Ectodermal cell (in vitro differentiated cells): ENCODE results near the gene BIRC5.

Source experiments
- H3K27ac ChIP-seq: 2 replicates; pipeline ENCODE4 v1.7.0; 2013; ENCODE audit warnings: mild to moderate bottlenecking, low read depth, low read length; ENCODE audit not compliant: insufficient read depth, poor library complexity, severe bottlenecking
- H3K27me3 ChIP-seq: 2 replicates; pipeline ENCODE4 v1.7.0; 2013; ENCODE audit warnings: mild to moderate bottlenecking, low read length; ENCODE audit not compliant: insufficient read depth, control insufficient read depth, poor library complexity, severe bottlenecking
- H3K36me3 ChIP-seq: one replicate; pipeline ENCODE4 v1.7.0; 2013; ENCODE audit warnings: low read length; ENCODE audit not compliant: control insufficient read depth, insufficient read depth
- H3K4me1 ChIP-seq: one replicate; pipeline ENCODE4 v1.7.0; 2013; ENCODE audit warnings: low read length; ENCODE audit not compliant: control insufficient read depth, insufficient read depth
- H3K4me3 ChIP-seq: 2 replicates; pipeline ENCODE4 v1.7.0; 2013; ENCODE audit warnings: low read depth, low read length, control low read depth; ENCODE audit not compliant: insufficient read depth
- H3K9me3 ChIP-seq: 2 replicates; pipeline ENCODE4 v1.7.0; 2013; ENCODE audit warnings: mild to moderate bottlenecking, low read length, moderate library complexity; ENCODE audit not compliant: control insufficient read depth
- WGBS, 2 experiments: methylation state at CpG; one replicate each; pipeline ENCODE4 v1.1.7; 2013; ENCODE audit warnings: missing lambda C conversion rate in 2 of 2; 5-methylcytosine and 5-hydroxymethylcytosine counted together

BIRC5 gene

DNA sequence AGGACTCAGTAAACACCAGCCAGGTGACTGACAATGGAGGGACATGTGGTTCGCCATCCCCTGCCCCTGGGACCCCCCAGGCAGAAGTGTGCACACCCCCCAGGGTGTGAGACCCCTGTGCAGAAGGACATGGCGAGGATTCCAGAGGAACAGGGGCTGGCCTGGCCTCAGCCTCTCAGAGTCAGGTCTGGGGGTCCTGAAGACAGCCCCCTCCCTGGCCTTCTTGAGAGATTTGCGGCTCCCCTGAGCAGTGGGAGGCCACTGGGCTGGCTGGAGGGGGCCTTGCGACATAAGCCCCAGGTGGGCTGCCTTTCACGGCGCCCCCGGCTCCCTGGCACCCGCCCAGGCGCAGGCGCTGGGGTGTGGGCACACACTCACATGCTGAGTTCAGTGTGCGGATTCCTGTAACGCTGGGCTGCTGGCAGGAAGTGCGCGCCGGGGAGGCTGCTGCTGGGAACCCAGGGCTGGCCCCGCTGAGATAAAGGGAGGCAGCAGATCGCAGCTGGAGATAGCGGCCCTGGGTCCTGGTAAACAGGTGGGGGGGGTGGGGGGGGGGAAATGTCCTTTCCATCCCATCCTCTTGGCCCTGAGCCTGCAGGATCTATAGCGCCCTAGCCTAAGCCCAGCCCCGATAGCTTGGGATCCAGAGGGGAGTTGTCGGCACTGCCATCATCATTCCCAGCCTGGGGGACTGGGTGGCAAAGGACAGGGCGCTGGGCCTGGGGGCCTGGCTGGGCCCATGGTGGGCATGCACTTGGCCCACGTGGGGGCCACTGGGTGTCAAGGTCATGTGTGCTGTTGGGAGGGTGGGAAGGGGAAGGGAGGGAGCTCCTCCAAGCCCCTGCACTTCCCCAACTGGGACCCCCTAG lies 44.5 kb downstream of the BIRC5 start:
- Histone ChIP-seq H3K27me3 (no peaks in the 10 kb centered on the region), H3K4me1 (peaks cover 27% of the 10 kb centered on the region), H3K27ac (no peak overlapping the region), H3K36me3 (no peaks in the 10 kb centered on the region), H3K9me3 (no peaks in the 10 kb centered on the region), H3K4me3 (no peak overlapping the region)
- 78 to 82% methylated on average over 23 of the region's 23 CpGs for WGBS, 2 experiments

DNA sequence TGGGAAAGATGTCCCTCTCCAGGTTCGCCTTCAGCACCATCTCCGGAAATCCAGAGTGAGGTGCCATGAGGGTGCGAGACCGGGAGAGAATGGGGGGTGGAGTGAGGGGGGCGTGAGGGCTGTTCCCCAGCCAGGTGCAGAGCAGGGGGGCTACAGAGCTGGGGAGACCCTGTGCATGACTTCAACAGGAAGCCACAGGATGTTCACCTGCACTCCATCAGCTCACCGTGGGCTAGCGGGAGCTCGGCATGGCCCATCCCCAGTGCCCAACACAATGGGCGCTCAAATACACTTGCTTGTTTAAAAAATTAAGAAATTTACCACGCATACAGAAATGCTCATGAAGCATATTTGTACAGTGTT lies 45.1 kb downstream of the BIRC5 start:
- WGBS, 2 experiments: 89 to 94% methylated on average over 9 to 10 of the region's 10 CpGs
- Histone ChIP-seq H3K27ac (no peak overlapping the region), H3K9me3 (no peaks in the 10 kb centered on the region), H3K4me3 (no peak overlapping the region), H3K36me3 (no peaks in the 10 kb centered on the region), H3K27me3 (no peaks in the 10 kb centered on the region), H3K4me1 (peaks cover 27% of the 10 kb centered on the region)

DNA sequence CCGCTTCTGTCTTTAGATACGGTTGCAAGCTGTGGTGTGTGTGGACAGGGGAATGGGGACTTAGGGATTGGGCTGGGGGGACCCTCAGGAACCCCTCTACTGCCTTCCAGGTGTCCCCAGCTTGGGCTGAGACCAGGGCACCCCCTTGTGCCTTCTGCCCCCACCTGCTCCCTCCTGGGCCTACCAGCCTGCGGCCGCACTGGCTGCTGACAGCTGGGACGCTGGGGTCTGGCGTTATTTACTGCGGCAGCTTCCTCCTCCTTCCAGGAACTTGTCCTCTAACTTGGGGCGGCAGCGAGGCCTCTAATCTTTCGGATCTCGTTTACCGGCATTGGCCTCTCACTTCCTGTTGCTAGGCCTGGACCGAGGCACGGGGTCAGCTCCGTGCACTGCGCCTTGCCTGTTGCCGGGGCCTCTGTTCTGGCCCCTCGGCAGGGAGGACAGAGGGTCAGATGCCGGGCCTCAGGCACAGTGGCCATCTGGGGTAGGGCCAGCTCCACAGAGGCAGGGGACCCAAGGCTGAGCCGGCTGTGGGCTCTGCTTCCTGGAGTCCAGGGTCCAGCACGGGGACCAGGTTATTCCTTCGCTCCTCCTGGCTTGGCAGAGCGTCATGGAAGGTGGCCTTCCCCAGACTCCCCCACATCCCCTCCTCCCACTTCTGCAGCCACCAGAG lies 49.1 kb downstream of the BIRC5 start:
- peaks cover 13% of the 10 kb centered on the region for H3K4me1 ChIP-seq
- no peak overlapping the region for H3K27ac ChIP-seq
- H3K27me3 ChIP-seq: peaks cover under 1% of the 10 kb centered on the region
- no peaks in the 10 kb centered on the region for H3K9me3 ChIP-seq
- 85 to 88% methylated on average over 23 of the region's 23 CpGs for WGBS, 2 experiments
- H3K4me3 ChIP-seq: no peak overlapping the region
- no peaks in the 10 kb centered on the region for H3K36me3 ChIP-seq

DNA sequence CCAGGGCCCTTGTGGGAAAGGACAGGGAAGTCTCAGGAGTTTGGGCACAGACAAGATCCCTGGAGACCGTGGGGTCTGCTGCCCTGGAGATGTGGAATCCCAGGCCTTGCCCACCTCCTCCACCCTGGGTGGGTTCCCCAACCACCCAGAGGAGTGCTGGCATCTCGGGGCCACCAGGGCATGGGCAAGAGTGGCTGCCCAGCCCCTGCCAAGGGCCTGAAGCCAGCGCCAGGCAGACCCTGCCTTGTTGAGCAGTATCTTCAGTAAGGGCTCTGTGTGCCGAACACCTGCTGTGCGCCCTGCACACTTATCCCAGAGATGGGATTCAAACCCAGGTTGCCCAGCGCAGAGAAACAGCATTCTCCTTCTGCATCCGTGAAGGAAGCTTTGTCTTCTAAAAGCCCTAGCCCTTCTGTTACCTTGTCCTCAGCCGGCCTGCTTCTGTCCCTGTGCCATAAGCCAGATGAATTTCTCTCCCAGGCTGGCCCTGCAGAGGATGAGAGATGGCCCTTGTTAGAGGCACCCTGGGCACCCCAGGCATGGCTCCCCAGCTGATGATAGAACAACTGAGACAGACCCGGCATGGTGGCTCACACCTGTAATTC lies 49.8 kb downstream of the BIRC5 start:
- WGBS, 2 experiments: 91 to 92% methylated on average over 9 of the region's 9 CpGs
- H3K27ac ChIP-seq: no peak overlapping the region
- no peaks in the 10 kb centered on the region for H3K36me3 ChIP-seq

DNA sequence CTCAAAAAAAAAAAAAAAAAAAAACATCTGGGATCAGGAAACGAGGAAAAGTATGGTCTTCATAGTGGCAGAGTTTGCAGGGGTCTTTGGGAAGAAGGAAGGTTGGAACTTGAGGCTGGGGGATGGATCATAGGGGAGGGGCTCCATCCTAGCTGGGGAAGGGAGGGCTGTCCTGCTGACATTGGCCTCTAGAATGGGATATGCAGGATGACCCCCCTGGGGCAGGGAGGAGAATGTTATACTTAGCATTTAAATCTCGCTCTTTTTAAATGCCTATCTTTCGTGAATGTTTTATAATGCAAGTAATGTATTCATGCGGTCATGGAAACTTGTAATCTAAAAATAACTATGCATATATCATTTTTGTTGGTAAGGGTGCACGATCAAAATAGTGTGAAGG lies 50.5 kb downstream of the BIRC5 start:
- no peaks in the 10 kb centered on the region for H3K36me3 ChIP-seq
- H3K27me3 ChIP-seq: peaks cover 11% of the 10 kb centered on the region
- no peak overlapping the region for H3K27ac ChIP-seq
- no peak overlapping the region for H3K4me3 ChIP-seq
- WGBS, 2 experiments: 78 to 84% methylated on average over 3 to 5 of the region's 5 CpGs
- no peaks in the 10 kb centered on the region for H3K9me3 ChIP-seq
- H3K4me1 ChIP-seq: peaks cover 26% of the 10 kb centered on the region

More for the DNA sequence above, 49.8 kb downstream of the BIRC5 start:
- Histone ChIP-seq H3K9me3 (no peaks in the 10 kb centered on the region), H3K27me3 (peaks cover 6% of the 10 kb centered on the region), H3K4me3 (no peak overlapping the region), H3K4me1 (peaks cover 19% of the 10 kb centered on the region)

DNA sequence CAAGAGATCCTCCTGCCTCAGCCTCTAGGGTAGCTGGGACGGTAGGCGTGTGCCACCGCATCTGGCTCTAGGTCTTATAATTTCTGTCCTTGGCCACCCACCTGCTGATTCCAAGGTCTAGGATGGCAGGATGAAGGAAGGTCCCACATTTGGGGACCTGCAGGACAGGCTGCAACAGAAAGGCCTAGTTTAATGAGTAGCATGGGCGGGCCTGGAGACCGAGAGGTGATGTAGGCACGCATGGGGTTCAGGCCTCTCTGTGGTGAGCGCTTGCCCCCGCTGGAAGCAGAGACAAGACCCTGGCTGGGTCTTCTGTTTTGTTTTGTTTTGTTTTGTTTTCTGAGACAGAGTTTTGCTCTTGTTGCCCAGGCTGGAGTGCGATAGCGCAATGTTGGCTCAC lies 51.1 kb downstream of the BIRC5 start:
- H3K9me3 ChIP-seq: no peaks in the 10 kb centered on the region
- H3K4me1 ChIP-seq: peaks cover 31% of the 10 kb centered on the region
- no peak overlapping the region for H3K27ac ChIP-seq
- WGBS, 2 experiments: 93 to 95% methylated on average over 10 of the region's 10 CpGs
- H3K27me3 ChIP-seq: peaks cover 11% of the 10 kb centered on the region
- H3K4me3 ChIP-seq: no peak overlapping the region
- no peaks in the 10 kb centered on the region for H3K36me3 ChIP-seq

DNA sequence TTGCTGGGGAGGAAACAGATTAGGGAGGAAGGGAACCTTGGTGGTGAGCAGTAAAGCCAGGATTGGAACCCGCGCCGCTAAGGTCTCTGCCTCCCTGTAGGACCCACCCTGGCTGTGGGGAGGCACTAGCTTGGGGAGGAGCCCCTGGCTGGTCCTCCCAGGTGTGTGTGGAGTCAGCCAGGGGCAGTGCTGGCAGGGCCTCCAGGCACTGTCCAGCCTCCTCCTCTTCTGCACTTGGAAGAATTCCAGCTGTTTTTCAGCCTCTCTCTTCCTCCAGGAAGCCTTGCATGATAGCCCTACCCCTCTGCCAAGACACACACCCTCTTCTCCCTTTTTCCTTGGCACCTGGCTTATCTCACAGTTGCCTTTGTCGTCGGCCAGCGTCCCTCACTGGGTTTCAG lies 52.2 kb downstream of the BIRC5 start:
- Histone ChIP-seq H3K27me3 (peaks cover 11% of the 10 kb centered on the region), H3K9me3 (no peaks in the 10 kb centered on the region), H3K27ac (no peak overlapping the region), H3K4me3 (no peak overlapping the region), H3K36me3 (no peaks in the 10 kb centered on the region), H3K4me1 (peaks cover 40% of the 10 kb centered on the region)
- 78 to 83% methylated on average over 6 of the region's 6 CpGs for WGBS, 2 experiments

DNA sequence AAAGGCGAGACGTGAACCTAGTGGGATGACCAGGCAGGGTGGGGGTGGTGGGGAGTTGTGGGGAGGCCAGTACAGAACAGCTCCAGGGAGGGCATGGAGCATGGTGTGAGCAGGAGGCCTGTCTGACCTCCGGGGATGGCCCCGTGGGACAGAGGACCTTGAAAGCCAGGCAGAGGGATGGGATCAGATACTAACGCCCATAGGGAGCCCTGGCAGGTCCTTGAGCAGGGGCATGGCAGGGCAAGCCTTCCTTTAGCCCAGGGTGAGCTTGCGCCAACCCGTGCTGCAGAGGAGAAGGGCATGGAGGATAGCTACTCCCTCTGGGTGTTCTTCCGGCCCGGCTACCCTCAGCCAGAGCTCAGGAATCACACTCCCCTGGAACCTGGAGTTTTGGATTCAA lies 52.7 kb downstream of the BIRC5 start:
- Histone ChIP-seq H3K9me3 (no peaks in the 10 kb centered on the region), H3K27ac (no peak overlapping the region), H3K4me3 (no peak overlapping the region), H3K4me1 (peaks cover 43% of the 10 kb centered on the region), H3K27me3 (peaks cover 11% of the 10 kb centered on the region), H3K36me3 (no peaks in the 10 kb centered on the region)
- WGBS, 2 experiments: 90% methylated on average over 9 of the region's 9 CpGs

DNA sequence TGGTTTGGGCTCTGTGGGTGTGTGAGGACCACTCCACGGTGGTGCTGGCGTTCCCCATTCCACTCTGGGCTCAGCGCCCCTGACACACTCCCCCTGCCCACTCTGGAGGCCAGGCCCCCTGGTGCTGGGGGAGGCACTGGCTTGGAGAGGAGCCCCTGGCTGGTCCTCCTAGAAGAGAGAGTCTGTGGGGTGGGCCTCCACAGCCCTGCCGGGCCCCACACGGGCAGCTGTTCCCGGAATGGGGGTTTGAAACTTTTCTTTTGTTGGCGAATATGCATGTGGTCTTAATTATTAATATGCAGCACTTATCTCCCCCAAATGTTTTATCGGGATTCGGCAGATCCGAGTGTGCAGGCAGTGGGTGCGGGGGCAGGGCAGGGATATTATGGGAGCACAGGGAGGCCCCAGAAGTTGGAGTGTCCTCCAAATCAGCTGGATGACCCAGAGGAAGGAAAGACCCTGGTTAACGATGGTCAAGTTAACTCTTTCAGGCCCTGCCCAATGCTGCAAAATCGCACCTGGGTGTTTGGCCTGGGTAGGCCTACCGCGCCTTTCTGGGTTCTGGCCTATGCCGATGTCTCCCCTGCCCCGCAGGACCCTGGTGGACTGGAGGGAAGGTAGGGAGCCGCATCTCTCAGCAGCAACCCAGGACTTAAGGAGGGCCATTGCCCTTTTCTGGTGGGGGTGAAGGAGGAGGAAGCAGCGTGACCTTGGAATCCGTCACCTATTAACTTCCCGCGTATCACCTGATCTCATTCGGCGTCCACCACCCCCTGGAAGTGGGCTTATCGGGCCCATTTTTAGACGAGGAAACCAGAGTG lies 53.4 kb downstream of the BIRC5 start:
- no peaks in the 10 kb centered on the region for H3K36me3 ChIP-seq
- H3K27me3 ChIP-seq: peaks cover 11% of the 10 kb centered on the region
- no peaks in the 10 kb centered on the region for H3K9me3 ChIP-seq
- H3K4me3 ChIP-seq: no peak overlapping the region
- WGBS, 2 experiments: 77 to 78% methylated on average over 25 to 26 of the region's 26 CpGs
- H3K4me1 ChIP-seq: peaks cover 49% of the 10 kb centered on the region
- no peak overlapping the region for H3K27ac ChIP-seq
